ENCODE results near the gene NBAS.

GRCh38 chr2:15253835-15254286 lies 307.3 kb downstream of the NBAS start:
- TF ChIP-seq CTCF (IDR thresholded peaks at IDR 0.05; ENCODE audit: poor library complexity, severe bottlenecking), result no peak
- no peak for TF ChIP-seq EZH2 (IDR thresholded peaks at IDR 0.05; ENCODE audit: borderline replicate concordance, insufficient read depth, low read length, poor library complexity, severe bottlenecking)
- no peak for TF ChIP-seq TAF1 (IDR thresholded peaks at IDR 0.05; ENCODE audit: low read depth)
- TF ChIP-seq RAD21 (conservative IDR thresholded peaks at IDR 0.05), result no peak
- no peak for TF ChIP-seq EP300 (conservative IDR thresholded peaks at IDR 0.05; ENCODE audit: poor library complexity, severe bottlenecking)
- no peak for TF ChIP-seq REST (IDR thresholded peaks at IDR 0.05; ENCODE audit: borderline replicate concordance)
- no peak for TF ChIP-seq MXI1 (conservative IDR thresholded peaks at IDR 0.05; ENCODE audit: poor library complexity, severe bottlenecking)
- no peak for TF ChIP-seq POLR2AphosphoS5 (IDR thresholded peaks at IDR 0.05)

Measured in neural cell (in vitro differentiated cells).